ENCODE data around the gene GSTA4.

DNA sequence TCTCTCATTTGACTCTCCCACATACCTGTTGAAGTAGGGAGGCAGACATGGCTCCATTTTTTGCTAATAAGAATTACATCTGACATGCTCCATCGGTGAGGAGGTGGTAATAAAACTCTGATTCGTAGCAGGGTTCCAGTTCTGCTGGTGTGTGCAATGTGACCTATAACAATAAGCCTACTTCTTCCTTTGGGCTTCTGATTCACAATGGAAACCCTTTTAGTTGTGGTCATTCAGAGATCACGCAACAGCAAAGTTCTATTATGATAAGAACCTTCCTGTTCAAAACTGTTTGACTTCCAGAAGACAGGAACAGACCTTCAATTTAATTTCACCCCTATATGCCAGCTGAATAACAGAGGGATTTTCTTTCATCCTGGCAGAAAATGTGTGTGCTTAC lies 31.4 kb upstream of the GSTA4 start:
- TF ChIP-seq, protein P1, sequence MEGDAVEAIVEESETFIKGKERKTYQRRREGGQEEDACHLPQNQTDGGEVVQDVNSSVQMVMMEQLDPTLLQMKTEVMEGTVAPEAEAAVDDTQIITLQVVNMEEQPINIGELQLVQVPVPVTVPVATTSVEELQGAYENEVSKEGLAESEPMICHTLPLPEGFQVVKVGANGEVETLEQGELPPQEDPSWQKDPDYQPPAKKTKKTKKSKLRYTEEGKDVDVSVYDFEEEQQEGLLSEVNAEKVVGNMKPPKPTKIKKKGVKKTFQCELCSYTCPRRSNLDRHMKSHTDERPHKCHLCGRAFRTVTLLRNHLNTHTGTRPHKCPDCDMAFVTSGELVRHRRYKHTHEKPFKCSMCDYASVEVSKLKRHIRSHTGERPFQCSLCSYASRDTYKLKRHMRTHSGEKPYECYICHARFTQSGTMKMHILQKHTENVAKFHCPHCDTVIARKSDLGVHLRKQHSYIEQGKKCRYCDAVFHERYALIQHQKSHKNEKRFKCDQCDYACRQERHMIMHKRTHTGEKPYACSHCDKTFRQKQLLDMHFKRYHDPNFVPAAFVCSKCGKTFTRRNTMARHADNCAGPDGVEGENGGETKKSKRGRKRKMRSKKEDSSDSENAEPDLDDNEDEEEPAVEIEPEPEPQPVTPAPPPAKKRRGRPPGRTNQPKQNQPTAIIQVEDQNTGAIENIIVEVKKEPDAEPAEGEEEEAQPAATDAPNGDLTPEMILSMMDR (conservative IDR thresholded peaks at IDR 0.05; ENCODE audit: low read depth, low read length): no peak
- TF ChIP-seq EZH2 (IDR thresholded peaks at IDR 0.05; ENCODE audit: borderline replicate concordance, low read depth, low read length, poor library complexity, severe bottlenecking): no peak
